ENCODE data around the gene SLC38A7. TPM values are rescaled to one million over a fixed set of nuclear protein-coding genes. Genes with fewer than 3 reads are reported as not detected.
A peak's percentile ranks its signal among the peaks of the same experiment; 100 is the strongest.

SLC38A7 gene
- polyA plus RNA-seq, 1 experiment = 11.7 TPM

GRCh38 chr16:58655215-58655596 lies 29.4 kb downstream of the SLC38A7 start:
- no peak for TF ChIP-seq CTCF (IDR thresholded peaks at IDR 0.05; ENCODE audit: low read depth, low read length)
- no peaks in the 10 kb centered on the region for H3K27me3 ChIP-seq (ENCODE audit: control insufficient read depth, insufficient read depth, low read length)
- DNase-seq (ENCODE audit: low read depth, low spot score) = no peak
- no peak overlapping the region for H3K4me3 ChIP-seq (ENCODE audit: low read depth, low read length)
- no peaks in the 10 kb centered on the region for H3K9me3 ChIP-seq (ENCODE audit: control insufficient read depth, insufficient read depth, low read length)
- H3K27ac ChIP-seq (ENCODE audit: low read depth, low read length) = no peak overlapping the region
- POLR2A ChIA-PET = no interaction called here
- CTCF ChIA-PET = interaction anchor here (1.3 kb wide), 1 partner anchor 319 kb away, joined by 4 read pairs; no protein-coding TSS in a partner anchor

GRCh38 chr16:58654560-58655214 lies 29.9 kb downstream of the SLC38A7 start:
- no peak for DNase-seq (ENCODE audit: low read depth, low spot score)
- Histone ChIP-seq H3K27ac (ENCODE audit: low read depth, low read length) (no peak overlapping the region), H3K4me3 (ENCODE audit: low read depth, low read length) (no peak overlapping the region), H3K27me3 (ENCODE audit: control insufficient read depth, insufficient read depth, low read length) (no peaks in the 10 kb centered on the region), H3K9me3 (ENCODE audit: control insufficient read depth, insufficient read depth, low read length) (no peaks in the 10 kb centered on the region)
- no peak for TF ChIP-seq CTCF (IDR thresholded peaks at IDR 0.05; ENCODE audit: low read depth, low read length)
- ChIA-PET CTCF (interaction anchor here (1.3 kb wide), 1 partner anchor 318 kb away, joined by 4 read pairs; no protein-coding TSS in a partner anchor), POLR2A (no interaction called here)

- POLR2A ChIA-PET = interaction anchor here (0.5 to 1.2 kb wide), 3 partner anchors 8 to 139 kb away, joined by 3 to 5 read pairs (median 3); no protein-coding TSS in a partner anchor
- H3K9me3 ChIP-seq (ENCODE audit: control insufficient read depth, insufficient read depth, low read length) = no peaks in the 10 kb centered on the region
- H3K27ac ChIP-seq (ENCODE audit: low read depth, low read length) = no peak overlapping the region
- no peak overlapping the region for H3K4me3 ChIP-seq (ENCODE audit: low read depth, low read length)
- CTCF ChIA-PET = interaction anchor here (0.7 to 2.0 kb wide), 7 partner anchors 8 to 317 kb away, joined by 3 to 11 read pairs (median 4); partner anchors contain the start of gene NDRG4
- peak; percentile 20; the same call in 1 of the 2 replicates for TF ChIP-seq CTCF (IDR thresholded peaks at IDR 0.05; ENCODE audit: low read depth, low read length)
- no peaks in the 10 kb centered on the region for H3K27me3 ChIP-seq (ENCODE audit: control insufficient read depth, insufficient read depth, low read length)
- no peak for DNase-seq (ENCODE audit: low read depth, low spot score)
These were observed 31.8 kb downstream of the SLC38A7 start for GRCh38 chr16:58652741-58653140.

- TF ChIP-seq CTCF (IDR thresholded peaks at IDR 0.05; ENCODE audit: low read depth, low read length) = no peak
- DNase-seq (ENCODE audit: low read depth, low spot score) = no peak
- Histone ChIP-seq H3K4me3 (ENCODE audit: low read depth, low read length) (no peak overlapping the region), H3K27ac (ENCODE audit: low read depth, low read length) (peak overlapping the region; percentile 3), H3K27me3 (ENCODE audit: control insufficient read depth, insufficient read depth, low read length) (no peaks in the 10 kb centered on the region), H3K9me3 (ENCODE audit: control insufficient read depth, insufficient read depth, low read length) (no peaks in the 10 kb centered on the region)
- CTCF ChIA-PET = interaction anchor here (1.0 to 2.0 kb wide), 4 partner anchors 9 to 316 kb away, joined by 3 to 11 read pairs (median 5); no protein-coding TSS in a partner anchor
- POLR2A ChIA-PET = interaction anchor here (1.1 to 1.2 kb wide), 2 partner anchors 9 to 138 kb away, joined by 3 read pairs; no protein-coding TSS in a partner anchor
These were observed 32.6 kb downstream of the SLC38A7 start for GRCh38 chr16:58651965-58652348.

- Histone ChIP-seq H3K4me3 (ENCODE audit: low read depth, low read length) (no peak overlapping the region), H3K27ac (ENCODE audit: low read depth, low read length) (no peak overlapping the region), H3K9me3 (ENCODE audit: control insufficient read depth, insufficient read depth, low read length) (no peaks in the 10 kb centered on the region), H3K27me3 (ENCODE audit: control insufficient read depth, insufficient read depth, low read length) (no peaks in the 10 kb centered on the region)
- DNase-seq (ENCODE audit: low read depth, low spot score) = no peak
- POLR2A ChIA-PET = no interaction called here
- no peak for TF ChIP-seq CTCF (IDR thresholded peaks at IDR 0.05; ENCODE audit: low read depth, low read length)
- CTCF ChIA-PET = interaction anchor here (1.4 kb wide), 1 partner anchor 11 kb away, joined by 5 read pairs; no protein-coding TSS in a partner anchor
These were observed 34.9 kb downstream of the SLC38A7 start for GRCh38 chr16:58649707-58650106.

Data from AG04450 (cell line).